ENCODE measurements around the gene STRBP.

DNA sequence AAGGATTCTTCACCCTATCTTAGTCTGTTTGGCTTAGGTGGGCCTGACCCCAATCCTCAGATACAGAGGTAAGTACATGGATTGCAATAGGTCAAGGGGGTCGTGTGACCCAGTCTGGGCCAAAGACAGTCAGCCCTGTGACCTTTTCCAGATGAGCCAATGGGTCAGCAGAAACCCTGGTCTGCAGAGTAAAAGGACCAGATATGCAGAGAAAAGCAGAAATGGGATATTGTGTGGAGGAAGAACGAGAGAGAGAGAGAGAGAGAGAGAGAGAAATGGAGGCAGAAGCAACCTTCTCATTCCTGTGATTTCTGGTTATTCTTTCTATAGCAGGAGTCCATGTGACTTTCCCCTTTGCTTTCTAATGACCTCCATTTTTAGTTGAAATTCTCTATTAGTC is 47.2 kb upstream of the STRBP start:
- TF ChIP-seq TAF1 (IDR thresholded peaks at IDR 0.05; ENCODE audit: low read depth, low read length), result no peak
- TF ChIP-seq POLR2AphosphoS5 (IDR thresholded peaks at IDR 0.05; ENCODE audit: low read depth, low read length), result no peak
- TF ChIP-seq POLR2A (IDR thresholded peaks at IDR 0.05; ENCODE audit: low read depth, low read length), result no peak
- no peak for TF ChIP-seq SPI1 (IDR thresholded peaks at IDR 0.05; ENCODE audit: low read depth, low read length)
- no peak for TF ChIP-seq POU2F2 (IDR thresholded peaks at IDR 0.05; ENCODE audit: low read depth, low read length)
- TF ChIP-seq PAX5 (IDR thresholded peaks at IDR 0.05; ENCODE audit: insufficient read depth, low read length, severe bottlenecking), result no peak
